ENCODE measurements around the gene COX10. TPM values are rescaled to one million over a fixed set of nuclear protein-coding genes. Genes with fewer than 3 reads are reported as not detected.

COX10 gene
- total RNA-seq, 1 experiment from 2014 or later = 20.0 TPM

GRCh38 chr17:14198013-14198412, 128.7 kb downstream of the COX10 start:
- Histone ChIP-seq H3K4me3 (ENCODE audit: low read depth, low read length, poor library complexity, severe bottlenecking) (no peak overlapping the region), H3K27me3 (replicated peaks; ENCODE audit: insufficient read depth, low read depth, low read length, poor library complexity) (no peaks in the 10 kb centered on the region), H3K4me1 (ENCODE audit: insufficient read depth, low read length, poor library complexity, severe bottlenecking) (peaks cover 13% of the 10 kb centered on the region), H3K36me3 (ENCODE audit: insufficient read depth, low read length, poor library complexity, severe bottlenecking) (no peaks in the 10 kb centered on the region), H3K27ac (ENCODE audit: low read depth, low read length, poor library complexity, severe bottlenecking) (no peak overlapping the region), H3K9me3 (ENCODE audit: low read depth, low read length, poor library complexity, severe bottlenecking) (no peaks in the 10 kb centered on the region)
- CTCF ChIA-PET = no interaction called here
- POLR2A ChIA-PET (ENCODE audit: low non-redundant PET) = interaction anchor here (0.6 kb wide), 1 partner anchor 60 kb away, joined by 3 read pairs; no protein-coding TSS in a partner anchor
- no TSS peak for BruUV-seq (replicated peaks)
- TF ChIP-seq CTCF (conservative IDR thresholded peaks at IDR 0.05; ENCODE audit: low read depth, low read length) (no peak), EZH2 (IDR thresholded peaks at IDR 0.05; ENCODE audit: borderline replicate concordance, low read depth, low read length, poor library complexity, severe bottlenecking) (no peak)
- DNase-seq (ENCODE audit: low spot score) = no peak
- intact Hi-C loops (cut with micrococcal nuclease; ENCODE audit: unreplicated experiment) = no loop called here

GRCh38 chr17:14198575-14198974, 129.3 kb downstream of the COX10 start:
- H3K9me3 ChIP-seq (ENCODE audit: low read depth, low read length, poor library complexity, severe bottlenecking) = no peaks in the 10 kb centered on the region
- TF ChIP-seq EZH2 (IDR thresholded peaks at IDR 0.05; ENCODE audit: borderline replicate concordance, low read depth, low read length, poor library complexity, severe bottlenecking) (no peak), CTCF (conservative IDR thresholded peaks at IDR 0.05; ENCODE audit: low read depth, low read length) (no peak)
- no peak overlapping the region for H3K4me3 ChIP-seq (ENCODE audit: low read depth, low read length, poor library complexity, severe bottlenecking)
- H3K4me1 ChIP-seq (ENCODE audit: insufficient read depth, low read length, poor library complexity, severe bottlenecking) = peaks cover 13% of the 10 kb centered on the region
- H3K27ac ChIP-seq (ENCODE audit: low read depth, low read length, poor library complexity, severe bottlenecking) = no peak overlapping the region
- intact Hi-C loops (cut with micrococcal nuclease; ENCODE audit: unreplicated experiment) = no loop called here
- no peaks in the 10 kb centered on the region for H3K36me3 ChIP-seq (ENCODE audit: insufficient read depth, low read length, poor library complexity, severe bottlenecking)
- ChIA-PET CTCF (no interaction called here), POLR2A (ENCODE audit: low non-redundant PET) (no interaction called here)
- no peak for DNase-seq (ENCODE audit: low spot score)
- no TSS peak for BruUV-seq (replicated peaks)
- H3K27me3 ChIP-seq (replicated peaks; ENCODE audit: insufficient read depth, low read depth, low read length, poor library complexity) = no peaks in the 10 kb centered on the region

- no peaks in the 10 kb centered on the region for H3K27me3 ChIP-seq (replicated peaks; ENCODE audit: insufficient read depth, low read depth, low read length, poor library complexity)
- no peaks in the 10 kb centered on the region for H3K9me3 ChIP-seq (ENCODE audit: low read depth, low read length, poor library complexity, severe bottlenecking)
- H3K4me1 ChIP-seq (ENCODE audit: insufficient read depth, low read length, poor library complexity, severe bottlenecking) = peaks cover 13% of the 10 kb centered on the region
- intact Hi-C loops (cut with micrococcal nuclease; ENCODE audit: unreplicated experiment) = no loop called here
- CTCF ChIA-PET = no interaction called here
- BruUV-seq (replicated peaks) = no TSS peak
- POLR2A ChIA-PET (ENCODE audit: low non-redundant PET) = no interaction called here
- no peak for TF ChIP-seq EZH2 (IDR thresholded peaks at IDR 0.05; ENCODE audit: borderline replicate concordance, low read depth, low read length, poor library complexity, severe bottlenecking)
- H3K4me3 ChIP-seq (ENCODE audit: low read depth, low read length, poor library complexity, severe bottlenecking) = no peak overlapping the region
- no peaks in the 10 kb centered on the region for H3K36me3 ChIP-seq (ENCODE audit: insufficient read depth, low read length, poor library complexity, severe bottlenecking)
- DNase-seq (ENCODE audit: low spot score) = no peak
- no peak overlapping the region for H3K27ac ChIP-seq (ENCODE audit: low read depth, low read length, poor library complexity, severe bottlenecking)
These were observed 130.3 kb downstream of the COX10 start for GRCh38 chr17:14199601-14200000.

GRCh38 chr17:14200354-14200753, 131.1 kb downstream of the COX10 start:
- no TSS peak for BruUV-seq (replicated peaks)
- no peak for DNase-seq (ENCODE audit: low spot score)
- Histone ChIP-seq H3K4me3 (ENCODE audit: low read depth, low read length, poor library complexity, severe bottlenecking) (no peak overlapping the region), H3K27ac (ENCODE audit: low read depth, low read length, poor library complexity, severe bottlenecking) (no peak overlapping the region), H3K4me1 (ENCODE audit: insufficient read depth, low read length, poor library complexity, severe bottlenecking) (peaks cover 13% of the 10 kb centered on the region), H3K27me3 (replicated peaks; ENCODE audit: insufficient read depth, low read depth, low read length, poor library complexity) (no peaks in the 10 kb centered on the region), H3K36me3 (ENCODE audit: insufficient read depth, low read length, poor library complexity, severe bottlenecking) (no peaks in the 10 kb centered on the region), H3K9me3 (ENCODE audit: low read depth, low read length, poor library complexity, severe bottlenecking) (no peaks in the 10 kb centered on the region)
- ChIA-PET POLR2A (ENCODE audit: low non-redundant PET) (no interaction called here), CTCF (no interaction called here)
- TF ChIP-seq EZH2 (IDR thresholded peaks at IDR 0.05; ENCODE audit: borderline replicate concordance, low read depth, low read length, poor library complexity, severe bottlenecking) = no peak
- no peak for TF ChIP-seq CTCF (conservative IDR thresholded peaks at IDR 0.05; ENCODE audit: low read depth, low read length)
- intact Hi-C loops (cut with micrococcal nuclease; ENCODE audit: unreplicated experiment) = no loop called here
